Omental fat pad (tissue), 4 donors: ENCODE data around the gene CDON. TPM values are rescaled to one million over a fixed set of nuclear protein-coding genes. Genes with fewer than 3 reads are reported as not detected.

Source experiments
- ATAC-seq: fragments of 150-250 bp; one replicate; pipeline ENCODE4 v1.9.1; 2016; ENCODE audit warnings: mild to moderate bottlenecking, moderate library complexity; ENCODE audit not compliant: low FRiP score
- DNase-seq: peaks from one replicate; pipeline ENCODE4 v3.0.0-alpha.2; 2019; ENCODE audit warnings: low spot score
- CTCF ChIP-seq, 3 donors: fragments of 450-650 bp; IDR thresholded peaks; one replicate each; pipeline ENCODE4 v1.5.1; 2016 to 2017; ENCODE audit warnings: antibody characterized with exemption in 3 of 3, mild to moderate bottlenecking in 3 of 3, moderate library complexity in 2 of 3
- total RNA-seq, 4 donors: library from RNA; depleted of rRNA; stranded (reverse); fragments of >200 nt; gene quantifications; one replicate each; pipeline ENCODE4 v1.1.0, GENCODE V29; 2016

Gene CDON
- total RNA-seq, 4 donors from 2014 or later, result 13.1 to 159 (median 43.4) TPM

DNA sequence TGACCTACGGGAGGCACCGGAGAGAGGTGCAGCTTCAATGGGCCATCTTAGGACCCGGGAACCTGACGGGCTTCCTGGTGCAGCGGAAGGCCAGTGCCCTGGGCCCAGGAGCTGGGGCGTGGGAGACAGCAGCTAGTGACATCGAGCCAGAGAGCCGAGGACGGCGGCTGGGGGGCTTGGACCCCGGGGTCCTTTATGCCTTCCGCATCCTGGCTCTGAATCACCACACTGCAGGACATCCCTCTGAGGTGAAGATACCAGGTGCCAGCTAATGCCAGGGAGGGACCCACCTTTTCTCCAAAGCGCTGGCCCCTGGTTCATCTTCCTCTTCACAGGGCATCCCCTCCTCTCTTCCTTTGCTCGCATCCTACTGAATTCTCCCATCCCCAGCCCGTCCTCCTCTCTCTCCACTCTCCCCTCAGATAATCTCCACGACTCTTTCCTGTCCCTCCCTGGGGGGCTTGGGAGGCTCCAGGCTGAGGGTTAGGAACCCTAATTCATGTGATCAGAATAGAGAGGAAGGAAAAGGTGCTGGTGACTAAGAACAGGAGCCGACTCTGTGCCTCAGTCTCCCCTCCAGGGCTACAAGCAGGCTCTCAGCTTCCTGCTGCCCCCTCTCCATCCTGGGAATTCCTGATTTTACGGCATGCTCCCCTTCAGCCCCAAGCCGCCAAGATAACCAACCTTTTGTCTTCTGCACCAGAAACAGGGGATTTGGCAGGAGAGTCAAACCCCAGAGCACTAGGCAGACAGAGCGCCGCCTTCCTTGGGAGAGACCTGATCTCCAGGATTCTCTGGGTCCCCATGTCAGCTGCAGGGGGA lies 108.3 kb downstream of the CDON start:
- no peak for DNase-seq
- ATAC-seq, result no peak
- no peak for TF ChIP-seq CTCF (IDR thresholded peaks at IDR 0.05)

DNA sequence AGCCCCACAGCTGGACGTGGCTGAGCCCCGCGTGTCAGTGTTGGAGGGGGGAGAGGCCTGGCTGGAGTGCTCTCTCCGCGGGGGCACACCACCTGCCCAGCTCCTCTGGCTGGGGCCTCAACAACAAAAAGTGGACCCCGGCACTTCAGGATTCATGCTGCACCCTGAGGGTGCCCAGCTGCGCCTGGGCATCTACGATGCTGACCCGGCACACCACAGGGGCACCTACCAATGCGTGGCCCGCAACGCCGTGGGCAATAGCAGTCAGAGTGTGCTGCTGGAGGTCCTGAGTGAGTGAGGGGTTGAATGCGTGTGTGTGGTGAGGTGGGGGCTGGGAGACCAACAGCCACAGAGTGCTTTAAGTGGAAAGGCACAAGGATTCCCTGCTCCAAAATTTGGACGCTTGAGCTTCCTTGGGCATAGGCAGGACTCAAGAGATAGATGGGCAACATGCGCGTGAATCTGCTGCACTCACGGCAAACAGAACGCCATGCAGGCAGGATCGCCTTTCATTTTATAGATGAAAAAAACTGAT lies 109.2 kb downstream of the CDON start:
- no peak for TF ChIP-seq CTCF (IDR thresholded peaks at IDR 0.05)
- ATAC-seq, result no peak
- no peak for DNase-seq

DNA sequence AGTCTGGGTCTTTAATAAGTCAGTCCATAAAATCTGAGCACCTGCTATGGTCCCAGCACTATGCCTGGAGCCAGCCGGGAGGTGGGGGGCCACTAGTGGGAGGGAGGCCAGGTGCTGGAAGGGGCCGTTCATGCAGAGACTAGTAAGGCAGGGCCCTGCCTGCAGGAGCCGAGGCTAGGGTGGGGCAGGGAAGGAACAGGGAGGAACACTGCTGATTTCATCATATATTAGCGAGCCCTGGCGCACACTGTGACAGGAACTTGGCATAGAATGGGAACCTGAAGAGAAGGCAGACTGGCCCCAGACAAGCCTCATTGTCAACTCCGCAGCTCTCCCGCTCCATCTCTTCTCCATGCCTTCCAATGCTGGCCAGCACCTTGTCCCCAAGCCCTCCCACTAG lies 109.7 kb downstream of the CDON start:
- DNase-seq (no peak), ATAC-seq (peak; percentile 54)
- TF ChIP-seq CTCF (IDR thresholded peaks at IDR 0.05), result no peak

GRCh38 chr11:125952559-125952958 lies 110.1 kb downstream of the CDON start:
- DNase-seq (no peak), ATAC-seq (no peak)
- no peak for TF ChIP-seq CTCF (IDR thresholded peaks at IDR 0.05)

- no peak for ATAC-seq
- DNase-seq, result no peak
- TF ChIP-seq CTCF (IDR thresholded peaks at IDR 0.05), result no peak
Measured at GRCh38 chr11:125951731-125952130, 110.9 kb downstream of the CDON start.

GRCh38 chr11:125950696-125951651 lies 111.7 kb downstream of the CDON start:
- DNase-seq (no peak), ATAC-seq (peak; percentile 28)
- no peak for TF ChIP-seq CTCF (IDR thresholded peaks at IDR 0.05)
